ENCODE data around the gene GPT2. TPM values are rescaled to one million over a fixed set of nuclear protein-coding genes. Genes with fewer than 3 reads are reported as not detected.

Gene GPT2
- total RNA-seq, 1 donor from 2014 or later, result 18.4 TPM

- no peak for DNase-seq (ENCODE audit: extremely low spot score in 2 of 2)
- H3K4me1 ChIP-seq, result peaks cover 7% of the 10 kb centered on the region
- no peak overlapping the region for H3K27ac ChIP-seq
- H3K36me3 ChIP-seq, result no peaks in the 10 kb centered on the region
- TF ChIP-seq POLR2A (IDR thresholded peaks at IDR 0.05) (no peak), POLR2AphosphoS5 (IDR thresholded peaks at IDR 0.05; ENCODE audit: insufficient read depth in 1 of 2, low read depth in 1 of 2) (peak in 1 of 2 donors; percentile 25)
- no peaks in the 10 kb centered on the region for H3K27me3 ChIP-seq
- intact Hi-C loops (cut with DNase I), result no loop called here
- H3K9me3 ChIP-seq, result no peaks in the 10 kb centered on the region
- no peak overlapping the region for H3K4me3 ChIP-seq
Measured at GRCh38 chr16:46923513-46924295, 39.5 kb downstream of the GPT2 start.

- intact Hi-C loops (cut with DNase I), result no loop called here
- TF ChIP-seq POLR2AphosphoS5 (IDR thresholded peaks at IDR 0.05; ENCODE audit: insufficient read depth in 1 of 2, low read depth in 1 of 2) (no peak), CTCF (IDR thresholded peaks at IDR 0.05) (no peak), POLR2A (IDR thresholded peaks at IDR 0.05) (no peak)
- no peaks in the 10 kb centered on the region for H3K27me3 ChIP-seq
- H3K4me1 ChIP-seq, result peaks cover 7% of the 10 kb centered on the region
- no peak overlapping the region for H3K4me3 ChIP-seq
- H3K27ac ChIP-seq, result no peak overlapping the region
- DNase-seq (ENCODE audit: extremely low spot score in 2 of 2), result no peak
- no peaks in the 10 kb centered on the region for H3K9me3 ChIP-seq
- H3K36me3 ChIP-seq, result no peaks in the 10 kb centered on the region
Measured at GRCh38 chr16:46924402-46924801, 40.2 kb downstream of the GPT2 start.

GRCh38 chr16:46926470-46927225 is 42.5 kb downstream of the GPT2 start:
- no peaks in the 10 kb centered on the region for H3K36me3 ChIP-seq
- intact Hi-C loops (cut with DNase I), result no loop called here
- H3K9me3 ChIP-seq, result no peaks in the 10 kb centered on the region
- no peaks in the 10 kb centered on the region for H3K27me3 ChIP-seq
- TF ChIP-seq POLR2AphosphoS5 (IDR thresholded peaks at IDR 0.05; ENCODE audit: insufficient read depth in 1 of 2, low read depth in 1 of 2), result no peak
- TF ChIP-seq CTCF (IDR thresholded peaks at IDR 0.05), result no peak
- no peak for TF ChIP-seq POLR2A (IDR thresholded peaks at IDR 0.05)
- H3K4me3 ChIP-seq, result no peak overlapping the region
- no peak overlapping the region for H3K27ac ChIP-seq
- H3K4me1 ChIP-seq, result peaks cover 7% of the 10 kb centered on the region
- DNase-seq (ENCODE audit: extremely low spot score in 2 of 2), result no peak

- Histone ChIP-seq H3K27ac (no peak overlapping the region), H3K4me3 (no peak overlapping the region), H3K36me3 (no peaks in the 10 kb centered on the region), H3K27me3 (no peaks in the 10 kb centered on the region), H3K9me3 (no peaks in the 10 kb centered on the region), H3K4me1 (peaks cover 7% of the 10 kb centered on the region)
- TF ChIP-seq CTCF (IDR thresholded peaks at IDR 0.05) (no peak), POLR2AphosphoS5 (IDR thresholded peaks at IDR 0.05; ENCODE audit: insufficient read depth in 1 of 2, low read depth in 1 of 2) (no peak), POLR2A (IDR thresholded peaks at IDR 0.05) (no peak)
- intact Hi-C loops (cut with DNase I), result no loop called here
- no peak for DNase-seq (ENCODE audit: extremely low spot score in 2 of 2)
Measured at GRCh38 chr16:46927273-46927672, 43.1 kb downstream of the GPT2 start.

DNA sequence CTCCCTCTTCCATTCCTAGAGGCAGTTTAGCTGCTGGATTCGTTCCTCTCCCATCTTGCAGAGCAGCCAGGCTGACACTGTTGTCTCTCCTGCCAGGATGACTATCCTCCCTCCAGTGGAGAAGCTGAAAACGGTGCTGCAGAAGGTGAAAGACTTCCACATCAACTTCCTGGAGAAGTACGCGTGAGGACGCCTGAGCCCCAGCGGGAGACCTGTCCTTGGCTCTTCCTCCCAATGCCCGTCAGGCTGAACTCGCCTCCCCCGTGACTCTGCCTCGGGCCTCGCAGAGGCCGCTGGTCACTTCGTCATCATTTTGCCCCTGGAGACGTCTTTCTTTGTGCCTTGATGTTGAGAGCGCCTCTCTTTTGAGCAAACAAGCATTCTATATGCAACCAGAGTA is 44.6 kb downstream of the GPT2 start:
- Histone ChIP-seq H3K27me3 (no peaks in the 10 kb centered on the region), H3K4me1 (peaks cover 7% of the 10 kb centered on the region), H3K27ac (no peak overlapping the region), H3K9me3 (no peaks in the 10 kb centered on the region), H3K4me3 (no peak overlapping the region), H3K36me3 (no peaks in the 10 kb centered on the region)
- no peak for DNase-seq (ENCODE audit: extremely low spot score in 2 of 2)
- no peak for TF ChIP-seq POLR2A (IDR thresholded peaks at IDR 0.05)
- TF ChIP-seq CTCF (IDR thresholded peaks at IDR 0.05), result no peak
- TF ChIP-seq POLR2AphosphoS5 (IDR thresholded peaks at IDR 0.05; ENCODE audit: insufficient read depth in 1 of 2, low read depth in 1 of 2), result no peak
- intact Hi-C loops (cut with DNase I), result no loop called here

All from vagina (tissue), 2 donors.